Measurements from ENCODE around the gene JDP2. TPM values are rescaled to one million over a fixed set of nuclear protein-coding genes. Genes with fewer than 3 reads are reported as not detected.

Gene JDP2
- total and polyA plus RNA-seq, 7 donors: 11.0 to 73.2 (median 37.2) TPM

DNA sequence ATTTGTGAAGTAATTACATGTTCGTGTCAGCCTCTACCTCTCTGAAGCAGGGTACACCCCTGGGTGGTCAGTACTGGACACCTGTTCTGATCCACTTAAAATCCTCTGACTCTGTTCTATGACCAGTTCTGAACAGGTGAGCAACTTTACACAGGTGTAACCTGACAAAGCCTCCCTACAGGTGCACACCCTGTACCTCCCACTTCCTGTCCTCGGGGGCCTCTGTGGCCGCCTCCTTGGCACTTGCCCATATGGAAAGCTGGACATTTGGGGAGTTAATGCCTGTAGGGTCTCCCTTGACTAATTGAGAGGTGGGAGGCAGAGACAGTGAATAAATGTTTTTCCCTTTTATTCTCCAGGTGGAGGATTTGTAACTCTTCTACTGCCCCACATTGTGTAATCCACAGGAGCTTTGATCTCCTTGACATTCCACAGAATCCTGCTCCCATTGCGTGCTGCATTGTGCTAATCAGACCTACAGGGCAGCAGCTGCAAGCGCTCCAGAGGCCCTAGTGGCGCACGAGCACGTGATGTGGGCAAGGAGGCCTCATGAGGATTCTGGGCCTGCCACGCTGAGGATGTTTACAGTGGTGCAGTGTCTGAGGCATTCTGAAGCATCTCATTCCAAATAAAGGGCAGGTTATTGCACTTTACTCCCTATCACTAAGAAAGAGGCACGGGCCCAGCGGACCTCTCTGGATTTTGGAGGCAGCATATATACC is 48.6 kb downstream of the JDP2 start:
- 63 to 68% (median 63%) methylated on average over 11 of the region's 11 CpGs for WGBS, 3 donors
- intact Hi-C loops (cut with DNase I): no loop called here
- ATAC-seq (peak; percentile 17 to 64 (median 52)), DNase-seq (no peak)
- H3K27ac ChIP-seq: no peak overlapping the region
- H3K27me3 ChIP-seq (ENCODE audit: insufficient read depth in 3 of 3, low read length in 2 of 3): no peaks in the 10 kb centered on the region
- TF ChIP-seq CTCF (IDR thresholded peaks at IDR 0.05): no peak
- H3K4me1 ChIP-seq: no peaks in the 10 kb centered on the region
- H3K4me3 ChIP-seq: no peak overlapping the region
- no peaks in the 10 kb centered on the region for H3K9me3 ChIP-seq
- peaks cover 9 to 53% of the 10 kb centered on the region in 2 donors for H3K36me3 ChIP-seq (ENCODE audit: insufficient read depth in 1 of 2, low read depth in 1 of 2)

GRCh38 chr14:75477881-75478280 is 50.1 kb downstream of the JDP2 start:
- ATAC-seq (peak in 2 of 4 donors; percentile 9 to 16), DNase-seq (no peak)
- Histone ChIP-seq H3K27ac (no peak overlapping the region), H3K27me3 (ENCODE audit: insufficient read depth in 3 of 3, low read length in 2 of 3) (no peaks in the 10 kb centered on the region), H3K36me3 (ENCODE audit: insufficient read depth in 1 of 2, low read depth in 1 of 2) (peaks cover 0 to 38% of the 10 kb centered on the region in 2 donors), H3K9me3 (no peaks in the 10 kb centered on the region), H3K4me3 (no peak overlapping the region), H3K4me1 (no peaks in the 10 kb centered on the region)
- no peak for TF ChIP-seq CTCF (IDR thresholded peaks at IDR 0.05)
- intact Hi-C loops (cut with DNase I): no loop called here
- WGBS, 3 donors: 88 to 90% (median 88%) methylated on average over 5 of the region's 5 CpGs

DNA sequence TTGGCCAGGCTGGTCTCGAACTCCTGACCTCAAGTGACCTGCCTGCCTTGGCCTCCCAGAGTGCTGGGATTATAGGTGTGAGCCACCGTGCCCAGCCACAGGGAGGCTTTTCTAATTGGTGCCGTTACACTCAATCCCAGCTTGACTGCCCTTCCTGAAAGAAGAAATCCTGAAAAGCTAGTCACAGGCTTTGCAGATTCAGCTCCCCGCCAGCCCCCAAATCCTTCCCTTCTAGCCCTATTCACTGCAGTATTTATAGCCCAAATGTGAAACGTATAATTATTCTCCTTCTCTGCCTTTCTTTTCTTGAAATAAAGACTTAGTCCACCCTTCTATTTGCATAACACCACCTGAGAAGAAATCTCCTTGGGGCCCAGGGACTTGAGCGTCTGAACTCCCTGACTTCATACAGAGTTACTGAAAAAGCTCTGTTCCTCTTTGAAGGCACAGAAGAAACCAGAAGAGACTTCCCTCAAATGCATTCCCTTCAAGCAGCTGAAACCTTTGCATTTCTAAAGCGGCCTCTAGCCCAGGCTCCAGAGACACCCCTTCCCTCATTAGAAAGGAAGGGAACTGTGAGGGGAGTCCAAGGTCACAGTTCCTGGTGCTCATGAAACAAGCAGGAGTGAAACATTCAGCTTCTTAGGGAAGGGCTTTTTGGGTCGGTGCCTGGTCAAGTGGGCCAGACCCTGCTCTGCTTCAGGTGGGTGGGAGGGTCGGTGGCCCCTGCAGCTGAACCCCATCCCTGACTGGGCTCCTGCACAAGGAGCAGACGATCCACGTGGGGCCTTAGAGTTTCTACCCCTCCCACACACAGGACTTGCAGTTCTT is 52.2 kb downstream of the JDP2 start:
- Histone ChIP-seq H3K27ac (no peak overlapping the region), H3K27me3 (ENCODE audit: insufficient read depth in 3 of 3, low read length in 2 of 3) (no peaks in the 10 kb centered on the region), H3K4me1 (no peaks in the 10 kb centered on the region), H3K4me3 (no peak overlapping the region), H3K36me3 (ENCODE audit: insufficient read depth in 1 of 2, low read depth in 1 of 2) (peaks cover 0 to 17% of the 10 kb centered on the region in 2 donors), H3K9me3 (no peaks in the 10 kb centered on the region)
- ATAC-seq (no peak), DNase-seq (no peak)
- WGBS, 3 donors: 37 to 54% (median 41%) methylated on average over 11 of the region's 11 CpGs
- intact Hi-C loops (cut with DNase I): no loop called here
- TF ChIP-seq CTCF (IDR thresholded peaks at IDR 0.05): no peak

- Histone ChIP-seq H3K27ac (no peak overlapping the region), H3K4me1 (no peaks in the 10 kb centered on the region), H3K9me3 (no peaks in the 10 kb centered on the region), H3K27me3 (ENCODE audit: insufficient read depth in 3 of 3, low read length in 2 of 3) (no peaks in the 10 kb centered on the region), H3K4me3 (no peak overlapping the region), H3K36me3 (ENCODE audit: insufficient read depth in 1 of 2, low read depth in 1 of 2) (no peaks in the 10 kb centered on the region)
- no peak for TF ChIP-seq CTCF (IDR thresholded peaks at IDR 0.05)
- intact Hi-C loops (cut with DNase I): no loop called here
- ATAC-seq: peak in 1 of 4 donors; percentile 7
- 94 to 98% (median 95%) methylated on average over 4 of the region's 4 CpGs for WGBS, 3 donors
- no peak for DNase-seq
Measured at GRCh38 chr14:75482366-75482765, 54.5 kb downstream of the JDP2 start.
